Tibial artery (tissue), 4 donors: ENCODE results near the gene ADGRG6.

Experiments used
- DNase-seq, 2 donors: peaks; one replicate each; pipeline ENCODE4 v3.0.0-alpha.2; 2019
- H3K27ac ChIP-seq, 2 donors: fragments of 200-600 bp; sonication (generic) in 1 of 2; 1 replicate in 1 of 2; 2 replicates in 1 of 2; pipeline ENCODE4 v1.5.1; 2018 to 2019; ENCODE audit warnings: mild to moderate bottlenecking in 1 of 2
- H3K27me3 ChIP-seq, 2 donors: fragments of 200-600 bp; sonication (generic) in 1 of 2; one replicate each; pipeline versions ENCODE4 v1.5.1 to v1.6.0; 2016 to 2019
- H3K36me3 ChIP-seq, 3 donors: fragments of 200-600 bp; sonication (generic) in 2 of 3; one replicate each; pipeline ENCODE4 v1.5.1; 2016 to 2019; ENCODE audit warnings: mild to moderate bottlenecking in 2 of 3
- H3K4me1 ChIP-seq, 4 donors: fragments of 200-600 bp; sonication (generic) in 2 of 4; 1 replicate in 3 of 4; 2 replicates in 1 of 4; pipeline ENCODE4 v1.5.1; 2016 to 2019
- H3K4me3 ChIP-seq, 2 donors: fragments of 200-600 bp; sonication (generic) in 1 of 2; 1 replicate in 1 of 2; 2 replicates in 1 of 2; pipeline ENCODE4 v1.5.1; 2018 to 2019; ENCODE audit warnings: mild to moderate bottlenecking in 2 of 2
- H3K9me3 ChIP-seq, 3 donors: fragments of 200-600 bp; sonication (generic) in 1 of 3; one replicate each; pipeline ENCODE4 v1.5.1; 2016 to 2019
- CTCF ChIP-seq, 2 experiments: fragments of 200-600 bp in 1 of 2; fragments of 450-650 bp in 1 of 2; IDR thresholded peaks; one replicate each; pipeline ENCODE4 v1.5.1; 2017 to 2019; ENCODE audit warnings: antibody characterized with exemption in 2 of 2, mild to moderate bottlenecking in 1 of 2, moderate library complexity in 1 of 2
- intact Hi-C: fragments of 100-400 bp; cut with DNase I; formaldehyde crosslinking; loops from one replicate; pipeline ENCODE4 v1.15.0; 2023; ENCODE audit warnings: low total_unique reads

The ADGRG6 gene

GRCh38 chr6:142374091-142374770, 72.4 kb downstream of the ADGRG6 start:
- H3K9me3 ChIP-seq: no peaks in the 10 kb centered on the region
- no peak for TF ChIP-seq CTCF (IDR thresholded peaks at IDR 0.05)
- H3K4me3 ChIP-seq: no peak overlapping the region
- H3K27ac ChIP-seq: no peak overlapping the region
- no peaks in the 10 kb centered on the region for H3K27me3 ChIP-seq
- intact Hi-C loops: no loop called here
- H3K4me1 ChIP-seq: no peaks in the 10 kb centered on the region
- no peak for DNase-seq
- no peaks in the 10 kb centered on the region for H3K36me3 ChIP-seq

- DNase-seq: no peak
- no peaks in the 10 kb centered on the region for H3K27me3 ChIP-seq
- no peaks in the 10 kb centered on the region for H3K36me3 ChIP-seq
- intact Hi-C loops: no loop called here
- no peak overlapping the region for H3K27ac ChIP-seq
- no peaks in the 10 kb centered on the region for H3K4me1 ChIP-seq
- no peaks in the 10 kb centered on the region for H3K9me3 ChIP-seq
- no peak overlapping the region for H3K4me3 ChIP-seq
- no peak for TF ChIP-seq CTCF (IDR thresholded peaks at IDR 0.05)
Observed at GRCh38 chr6:142374965-142375733, 73.3 kb downstream of the ADGRG6 start.

- no peaks in the 10 kb centered on the region for H3K27me3 ChIP-seq
- H3K4me3 ChIP-seq: no peak overlapping the region
- no peak for TF ChIP-seq CTCF (IDR thresholded peaks at IDR 0.05)
- no peak for DNase-seq
- no peaks in the 10 kb centered on the region for H3K36me3 ChIP-seq
- intact Hi-C loops: no loop called here
- no peaks in the 10 kb centered on the region for H3K4me1 ChIP-seq
- no peaks in the 10 kb centered on the region for H3K9me3 ChIP-seq
- no peak overlapping the region for H3K27ac ChIP-seq
Observed at GRCh38 chr6:142376115-142376514, 74.3 kb downstream of the ADGRG6 start.

DNA sequence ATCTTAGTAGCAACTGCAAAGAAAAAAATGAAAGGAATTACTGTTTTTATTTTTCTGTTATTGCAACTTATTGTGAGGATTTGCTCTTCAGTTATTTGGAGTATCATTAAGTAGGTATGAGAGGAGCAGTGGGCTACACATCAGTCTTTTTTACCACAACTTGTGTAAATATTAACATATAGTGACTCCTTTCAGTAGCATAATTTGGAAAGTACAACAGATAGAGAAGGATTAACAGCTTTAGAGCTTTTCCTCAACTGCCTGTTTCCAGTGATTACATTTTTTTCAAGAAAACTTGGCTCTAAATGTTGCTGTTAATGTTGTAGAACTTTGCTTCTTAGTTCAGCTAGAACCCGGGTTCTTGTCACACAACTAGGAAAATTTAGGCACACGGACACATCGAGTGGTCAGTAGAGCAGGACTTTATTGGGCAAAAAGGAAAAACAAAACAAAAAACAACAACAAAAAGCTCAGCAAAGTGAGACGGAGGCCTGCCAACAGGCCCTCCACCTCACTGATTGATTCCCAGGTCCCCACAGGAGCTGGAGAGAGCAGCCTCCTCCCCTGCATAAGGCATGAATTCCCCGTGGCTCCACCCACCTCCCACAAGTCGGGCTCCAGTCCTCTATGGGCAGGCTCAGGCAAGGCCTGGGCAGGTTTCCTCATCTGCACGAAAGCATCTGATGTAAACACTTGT, 75.1 kb downstream of the ADGRG6 start:
- Histone ChIP-seq H3K27ac (no peak overlapping the region), H3K4me1 (no peaks in the 10 kb centered on the region), H3K9me3 (no peaks in the 10 kb centered on the region), H3K4me3 (no peak overlapping the region), H3K27me3 (no peaks in the 10 kb centered on the region), H3K36me3 (no peaks in the 10 kb centered on the region)
- intact Hi-C loops: no loop called here
- no peak for TF ChIP-seq CTCF (IDR thresholded peaks at IDR 0.05)
- DNase-seq: no peak

DNA sequence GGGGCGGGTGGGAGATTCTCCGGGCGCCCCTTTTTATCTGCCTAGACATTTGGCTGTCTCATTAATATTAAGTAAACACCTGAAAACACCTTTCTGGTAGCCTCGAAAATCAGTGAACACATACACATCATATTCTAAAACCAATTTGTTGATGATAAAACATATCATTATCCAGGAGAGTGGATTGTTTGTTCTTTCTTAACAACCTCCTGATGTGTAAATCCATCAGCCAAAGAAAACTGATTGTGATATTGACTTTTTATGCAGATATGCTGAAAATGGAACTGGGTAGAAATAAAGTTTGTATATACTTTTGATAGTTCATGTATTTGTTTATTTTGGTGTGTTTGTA, 75.7 kb downstream of the ADGRG6 start:
- H3K27ac ChIP-seq: no peak overlapping the region

More for the DNA sequence above, 75.7 kb downstream of the ADGRG6 start:
- no peaks in the 10 kb centered on the region for H3K27me3 ChIP-seq
- TF ChIP-seq CTCF (IDR thresholded peaks at IDR 0.05): no peak
- no peaks in the 10 kb centered on the region for H3K9me3 ChIP-seq
- H3K4me3 ChIP-seq: no peak overlapping the region
- intact Hi-C loops: no loop called here
- H3K36me3 ChIP-seq: no peaks in the 10 kb centered on the region
- no peak for DNase-seq
- H3K4me1 ChIP-seq: no peaks in the 10 kb centered on the region
